ENCODE data around the gene FUOM.
A peak's percentile ranks its signal among the peaks of the same experiment; 100 is the strongest.
"Not testable (repeated sequence)": the region's sequence is repeated elsewhere in the genome, so short reads cannot be mapped to it uniquely, and the experiment has no call there.

Gene FUOM

DNA sequence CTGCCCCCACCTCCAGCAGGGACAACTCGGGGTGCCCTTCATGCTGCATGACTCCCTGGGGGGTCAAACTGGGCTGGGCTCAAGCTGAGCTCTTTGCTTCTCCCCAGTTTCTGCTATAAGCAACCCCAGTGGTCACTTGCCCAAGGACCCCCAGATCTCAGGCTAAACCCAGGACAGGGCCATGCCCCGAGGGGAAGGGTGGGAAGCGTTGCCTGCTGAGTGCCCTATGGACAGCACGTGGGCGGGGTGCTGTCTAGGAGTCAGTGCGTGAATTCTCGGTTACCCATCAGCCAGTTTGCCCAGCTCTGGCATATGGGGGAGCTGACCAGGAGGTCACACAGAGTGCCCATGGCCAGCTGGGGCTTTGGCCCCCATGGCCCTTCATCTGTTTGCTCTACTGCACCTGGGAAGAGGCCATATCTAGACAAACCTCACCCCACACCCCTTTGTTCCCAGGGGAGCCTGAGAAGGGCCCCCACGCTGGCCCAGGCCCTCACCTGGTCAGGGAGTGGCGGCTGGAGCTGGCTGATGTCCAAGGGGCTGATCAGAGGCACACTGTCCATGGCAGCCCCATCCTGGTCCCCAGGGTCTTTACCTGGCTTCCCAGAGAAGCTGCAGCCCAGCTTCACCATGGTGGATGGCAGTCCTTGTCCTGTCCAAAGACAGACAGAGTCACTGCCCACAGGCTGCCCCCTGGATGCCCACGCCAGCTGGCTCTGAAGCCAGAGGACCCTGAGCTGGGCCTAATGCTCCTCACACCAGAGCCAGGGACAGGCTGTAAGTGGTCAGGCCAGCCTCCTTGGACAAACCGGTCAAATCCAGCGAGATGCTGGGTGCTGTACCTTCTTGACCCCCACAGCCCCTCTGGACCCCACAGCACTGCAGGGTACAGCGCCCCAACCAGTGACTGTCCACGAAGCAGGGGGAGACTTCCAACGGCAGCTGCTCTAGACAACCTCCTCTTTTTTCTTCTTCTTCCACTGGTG is 29.2 kb downstream of the FUOM start:
- no peak for DNase-seq (ENCODE audit: low spot score)

DNA sequence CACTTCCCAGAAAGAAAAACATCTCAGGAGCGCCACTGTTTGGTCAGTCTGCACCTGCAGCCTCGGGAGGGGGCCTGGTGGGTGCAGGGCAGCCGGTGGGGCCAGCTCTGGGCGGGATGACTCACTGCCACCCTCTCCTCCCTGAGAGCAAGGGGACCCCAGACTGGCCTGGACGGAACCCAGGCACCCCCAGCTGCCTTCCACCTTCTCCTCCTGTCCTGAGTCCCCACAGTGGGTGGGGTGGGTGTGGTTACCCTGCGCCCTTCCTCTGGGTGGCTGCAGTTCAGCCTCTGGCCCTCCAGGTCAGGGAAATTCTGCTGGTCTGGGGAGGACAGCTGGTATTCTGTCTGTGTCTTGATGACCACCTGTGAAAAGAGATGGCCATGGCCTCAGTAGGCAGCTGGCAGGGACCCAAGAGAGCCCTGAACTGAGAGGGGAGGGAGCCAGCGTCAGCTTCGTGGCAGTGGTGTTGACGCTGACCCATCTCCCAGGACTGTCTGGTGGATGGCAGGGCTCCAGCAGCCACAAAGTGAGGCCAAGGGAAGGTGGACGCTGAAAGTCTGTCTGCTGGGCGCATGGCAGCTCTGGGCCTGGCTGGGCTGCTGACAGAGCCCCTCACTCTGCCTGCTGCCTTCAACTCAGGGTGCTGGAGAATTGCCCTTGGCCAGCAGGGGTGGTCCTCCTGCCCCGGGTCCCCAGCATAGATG is 30.0 kb downstream of the FUOM start:
- no peak for DNase-seq (ENCODE audit: low spot score)

DNA sequence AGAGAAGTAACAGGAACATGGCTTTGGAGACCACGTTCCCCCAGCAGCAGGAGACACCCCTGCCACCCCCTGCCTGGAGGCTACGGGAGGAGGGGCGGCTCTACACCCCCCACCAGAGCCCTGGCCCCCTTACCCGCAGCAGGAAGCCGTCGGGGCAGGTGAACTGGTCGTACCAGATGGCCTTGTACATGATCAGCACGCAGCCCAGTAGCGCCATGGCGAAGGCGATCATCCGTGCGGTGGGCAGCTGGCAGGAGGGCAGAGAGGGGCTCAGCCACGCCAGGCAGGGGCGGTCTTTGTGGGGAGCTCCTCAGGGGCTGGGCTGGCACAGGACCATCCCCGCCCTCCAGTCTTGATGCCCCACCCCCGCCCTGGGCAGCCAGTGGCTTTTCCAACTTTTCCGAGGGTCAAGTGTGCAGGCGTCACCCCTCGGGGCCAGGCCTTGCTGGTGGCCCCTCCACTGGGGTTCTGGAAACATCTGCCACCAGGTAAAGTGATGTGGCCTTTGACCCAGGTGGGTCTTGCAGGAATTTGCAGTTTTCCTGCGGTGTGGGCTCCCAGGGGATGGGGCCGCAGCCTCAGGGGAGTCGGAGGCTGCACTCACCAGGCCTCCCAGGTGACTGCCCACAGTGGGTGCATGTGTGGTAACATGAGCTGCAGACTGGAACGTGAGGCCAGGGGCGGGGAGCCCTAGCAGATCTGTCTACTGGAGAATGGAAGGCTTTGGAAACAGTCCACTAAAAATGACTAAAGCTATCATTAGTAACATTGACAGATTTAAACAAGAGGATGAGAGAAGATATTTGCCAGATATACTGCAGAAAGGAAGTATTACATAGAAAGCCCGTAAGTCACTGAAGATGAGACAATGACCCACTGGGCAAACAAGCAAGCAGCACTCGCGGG is 30.8 kb downstream of the FUOM start:
- no peak for DNase-seq (ENCODE audit: low spot score)

DNA sequence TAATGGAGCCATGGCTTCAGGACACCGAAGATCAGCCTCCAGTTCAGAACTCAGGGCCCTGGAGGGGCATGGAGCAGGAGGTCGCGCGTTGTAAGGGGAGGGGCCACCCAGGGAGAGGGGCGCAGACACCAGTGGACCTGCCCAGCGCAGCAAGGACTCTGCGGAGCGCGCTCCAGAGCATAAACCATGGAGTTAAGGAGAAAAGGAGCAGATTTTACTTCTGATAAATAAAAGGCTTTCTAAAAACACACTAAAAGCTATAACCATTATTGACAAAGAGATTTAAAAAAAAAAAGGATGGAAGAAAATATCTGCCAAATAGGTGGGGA is 31.6 kb downstream of the FUOM start:
- no peak for DNase-seq (ENCODE audit: low spot score)

DNA sequence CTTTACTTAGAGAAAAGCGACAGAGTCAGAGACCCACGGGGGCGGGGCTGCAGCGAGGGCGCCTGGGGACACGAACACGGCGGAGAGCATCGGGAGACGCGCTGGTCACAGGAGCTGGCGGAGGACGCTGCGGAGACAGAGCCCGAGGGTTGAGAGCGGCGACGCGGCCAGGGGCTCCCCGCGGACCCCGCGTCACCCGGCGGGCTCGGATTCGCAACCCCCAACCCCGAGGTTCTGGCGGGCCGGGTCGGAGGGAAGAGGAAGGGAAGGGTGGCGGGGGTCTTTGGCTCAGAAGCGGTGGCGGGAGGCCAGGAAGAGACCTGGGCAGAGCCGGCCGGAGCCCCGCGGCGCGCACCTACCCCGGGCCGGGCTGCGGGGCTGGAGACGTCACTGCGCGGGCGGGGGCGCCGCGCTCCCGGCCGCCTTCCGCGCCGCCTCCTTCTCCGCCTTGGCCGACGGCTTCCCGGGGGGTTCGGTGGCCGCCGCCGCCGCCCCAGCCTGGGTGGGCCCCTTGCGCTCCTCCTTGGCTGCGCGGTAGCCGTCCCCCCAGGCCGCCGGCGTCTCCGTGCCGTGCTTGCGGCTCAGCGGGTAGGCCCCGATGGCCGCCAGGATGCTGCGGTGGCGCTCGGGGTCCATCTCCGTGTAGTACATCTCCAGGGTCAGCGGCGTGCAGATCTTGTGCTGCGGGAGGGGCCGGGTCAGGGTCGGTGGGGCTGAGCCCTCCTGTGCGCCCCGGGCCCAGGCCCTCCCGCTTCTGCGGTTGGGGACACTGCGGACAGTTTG is 32.2 kb downstream of the FUOM start:
- no peak for DNase-seq (ENCODE audit: low spot score)

DNA sequence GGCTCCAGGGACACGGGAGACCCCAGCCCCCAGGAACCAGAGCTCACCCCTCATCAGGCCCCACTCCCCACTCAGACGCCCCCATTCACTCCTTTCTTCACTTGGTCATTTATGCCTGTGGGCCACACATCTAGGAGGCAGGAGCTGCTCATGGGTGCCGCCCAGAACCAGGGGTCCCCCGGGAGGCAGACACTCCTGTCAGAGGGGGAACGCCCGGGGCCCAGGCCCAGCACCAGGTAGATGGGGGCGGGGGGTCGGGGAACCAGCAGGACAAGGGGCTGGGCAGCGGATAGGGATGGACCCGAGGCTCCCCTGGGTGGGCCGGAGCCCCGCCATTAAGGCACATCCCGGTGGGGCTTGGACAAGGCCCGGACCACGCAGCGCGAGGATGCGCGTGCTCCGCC is 33.0 kb downstream of the FUOM start:
- DNase-seq (ENCODE audit: low spot score), result no peak

DNA sequence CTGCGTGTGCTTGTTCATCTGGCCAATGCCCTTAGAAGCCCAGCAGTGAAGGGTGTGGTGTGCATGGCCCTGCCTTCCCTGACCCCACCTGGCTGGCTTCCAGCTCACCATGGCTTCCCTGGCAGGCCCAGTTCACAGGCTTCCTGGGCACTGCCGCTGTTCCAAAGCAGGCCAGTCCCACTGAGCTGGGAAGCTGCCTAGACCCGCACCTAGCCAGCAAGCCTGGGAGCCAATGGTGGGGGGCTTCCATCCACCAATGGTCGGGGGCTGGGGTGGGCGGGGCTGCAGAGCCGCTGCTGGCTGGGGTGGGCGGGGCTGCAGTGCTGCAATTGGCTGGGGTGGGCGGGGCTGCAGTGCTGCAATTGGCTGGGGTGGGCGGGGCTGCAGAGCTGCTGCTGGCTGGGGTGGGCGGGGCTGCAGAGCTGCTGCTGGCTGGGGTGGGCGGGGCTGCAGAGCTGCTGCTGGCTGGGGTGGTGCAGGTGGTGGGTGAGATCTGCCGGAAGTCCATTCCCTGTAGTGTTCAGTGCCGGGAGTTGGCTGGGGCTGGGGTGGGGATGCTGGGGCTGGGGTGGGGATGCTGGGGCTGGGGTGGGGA is 33.5 kb downstream of the FUOM start:
- peak; percentile 63 for DNase-seq (ENCODE audit: low spot score)

DNA sequence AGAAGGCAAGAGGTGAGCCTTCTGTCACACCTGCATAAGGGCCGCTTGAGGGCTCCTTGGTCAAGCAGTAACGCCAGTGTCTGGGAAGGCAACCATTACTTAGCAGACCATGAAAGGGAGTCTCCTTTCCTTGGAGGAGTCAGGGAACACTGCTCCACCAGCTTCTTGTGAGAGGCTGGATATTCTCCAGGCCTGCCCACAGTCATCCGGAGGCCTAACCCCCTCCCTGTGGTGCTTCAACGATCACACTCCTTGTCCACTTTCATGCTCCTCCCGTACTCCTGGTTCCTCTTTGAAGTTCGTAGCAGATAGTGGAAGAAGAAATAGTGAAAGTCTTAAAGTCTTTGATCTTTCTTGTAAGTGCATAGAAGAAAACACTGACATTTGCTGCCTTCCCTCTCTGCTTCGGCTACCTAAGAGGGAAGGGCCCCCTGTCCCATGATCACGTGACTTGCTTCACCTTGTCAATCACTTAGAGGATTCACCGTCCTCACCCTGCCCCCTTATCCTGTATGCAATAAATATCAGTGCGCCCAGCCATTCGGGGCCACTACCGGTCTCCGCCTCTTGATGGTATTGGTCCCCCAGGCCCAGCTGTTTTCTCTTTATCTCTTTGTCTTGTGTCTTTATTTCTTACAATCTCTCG is 35.6 kb downstream of the FUOM start:
- DNase-seq (ENCODE audit: low spot score), result not testable (repeated sequence)

DNA sequence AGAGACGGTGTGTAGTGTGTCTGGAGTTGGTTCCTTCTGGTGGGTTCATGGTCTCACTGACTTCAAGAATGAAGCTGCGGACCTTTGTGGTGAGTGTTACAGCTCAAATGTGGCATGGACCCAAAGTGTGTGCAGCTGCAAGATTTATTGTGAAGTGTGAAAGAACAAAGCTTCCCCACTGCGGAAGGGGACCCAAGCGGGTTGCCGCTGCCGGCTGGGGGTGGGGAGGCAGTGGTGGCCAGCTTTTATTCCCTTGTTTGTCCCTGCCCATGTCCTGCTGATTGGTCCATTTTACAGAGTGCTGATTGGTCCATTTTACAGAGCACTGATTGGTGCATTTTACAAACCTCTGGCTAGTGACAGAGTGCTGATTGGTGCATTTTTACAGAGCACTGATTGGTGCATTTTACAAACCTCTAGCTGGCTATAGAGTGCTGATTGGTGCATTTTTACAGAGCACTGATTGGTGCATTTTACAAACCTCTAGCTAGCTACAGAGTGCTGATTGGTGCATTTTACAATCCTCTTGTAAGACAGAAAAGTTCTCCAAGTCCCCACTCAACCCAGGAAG is 36.9 kb downstream of the FUOM start:
- not testable (repeated sequence) for DNase-seq (ENCODE audit: low spot score)

DNA sequence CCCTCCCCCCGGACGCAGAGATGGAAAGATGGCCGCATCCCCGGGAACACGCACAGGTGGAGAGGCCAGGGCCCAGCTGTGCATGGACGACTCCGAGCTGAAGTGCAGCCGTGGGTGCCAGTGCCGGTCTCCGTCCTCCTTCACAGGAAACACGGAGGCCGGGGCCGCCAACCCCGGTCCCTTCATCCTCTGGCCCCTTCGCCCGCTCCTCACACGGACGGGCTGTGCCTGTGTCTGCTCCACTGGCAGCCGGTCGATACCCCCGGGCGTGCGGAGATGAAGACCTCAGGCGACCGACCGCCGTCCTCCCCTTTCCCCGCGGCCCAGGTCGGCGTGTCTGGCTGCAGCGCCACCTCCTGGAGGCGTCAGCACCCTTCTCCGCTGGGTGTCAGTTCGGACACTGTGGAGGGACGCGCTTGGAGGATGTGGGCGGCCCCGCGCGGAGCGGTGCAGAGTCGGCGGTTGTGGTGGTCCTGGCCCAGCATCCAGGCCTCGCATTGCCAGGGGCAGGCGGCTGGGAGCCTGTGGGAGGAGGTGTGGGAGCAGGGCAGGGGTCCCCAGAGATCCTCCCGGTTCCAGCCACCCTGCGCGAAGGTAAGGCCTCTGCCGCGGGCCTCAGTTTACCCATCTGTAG is 39.2 kb downstream of the FUOM start:
- peak; percentile 73 for DNase-seq (ENCODE audit: low spot score)

DNA sequence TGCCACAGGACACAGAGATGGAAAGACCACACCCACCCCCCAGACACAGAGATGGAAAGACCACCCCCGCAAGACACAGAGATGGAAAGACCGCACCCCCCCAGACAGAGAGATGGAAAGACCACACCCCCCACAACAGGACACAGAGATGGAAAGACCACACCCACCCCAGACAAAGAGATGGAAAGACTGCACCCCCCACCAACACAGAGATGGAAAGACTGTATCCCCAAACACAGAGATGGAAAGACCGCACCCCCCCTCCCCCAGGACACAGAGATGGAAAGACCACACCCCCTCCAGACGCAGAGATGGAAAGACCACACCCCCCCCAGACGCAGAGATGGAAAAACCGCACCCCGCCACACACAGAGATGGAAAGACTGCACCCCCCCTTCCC is 41.1 kb downstream of the FUOM start:
- no peak for DNase-seq (ENCODE audit: low spot score)

DNA sequence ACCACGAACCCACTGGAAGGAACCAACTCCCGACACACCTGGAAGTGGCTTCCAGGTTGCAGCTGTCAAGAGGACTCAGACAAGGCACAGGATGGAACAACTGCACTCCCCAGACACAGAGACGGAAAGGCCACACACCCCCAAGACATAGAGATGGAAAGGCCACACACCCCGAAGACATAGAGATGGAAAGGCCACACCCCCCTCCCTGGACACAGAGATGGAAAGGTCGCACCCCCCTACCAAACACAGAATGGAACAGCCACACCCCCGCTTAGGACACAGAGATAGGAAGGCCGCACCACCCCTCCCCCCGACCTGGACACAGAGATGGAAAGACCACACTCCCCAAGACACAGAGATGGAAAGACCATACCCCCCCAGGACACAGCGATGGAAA is 41.6 kb downstream of the FUOM start:
- DNase-seq (ENCODE audit: low spot score), result no peak

DNA sequence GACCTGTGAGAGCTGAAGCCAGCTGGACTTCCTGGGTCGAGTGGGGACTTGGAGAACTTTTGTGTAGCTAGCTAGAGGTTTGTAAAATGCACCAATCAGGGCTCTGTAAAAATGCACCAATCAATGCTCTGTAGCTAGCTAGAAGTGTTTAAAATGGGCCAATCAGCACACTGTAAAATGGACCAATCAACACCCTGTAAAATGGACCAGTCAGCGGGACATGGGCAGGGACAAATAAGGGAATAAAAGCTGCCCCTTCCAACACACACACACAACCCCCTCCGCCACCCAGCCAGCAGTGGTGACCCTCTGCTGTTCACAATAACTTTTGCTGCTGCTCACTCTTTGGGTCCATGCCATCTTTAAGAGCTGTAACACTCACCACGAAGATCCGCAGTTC is 42.0 kb downstream of the FUOM start:
- DNase-seq (ENCODE audit: low spot score), result no peak

DNA sequence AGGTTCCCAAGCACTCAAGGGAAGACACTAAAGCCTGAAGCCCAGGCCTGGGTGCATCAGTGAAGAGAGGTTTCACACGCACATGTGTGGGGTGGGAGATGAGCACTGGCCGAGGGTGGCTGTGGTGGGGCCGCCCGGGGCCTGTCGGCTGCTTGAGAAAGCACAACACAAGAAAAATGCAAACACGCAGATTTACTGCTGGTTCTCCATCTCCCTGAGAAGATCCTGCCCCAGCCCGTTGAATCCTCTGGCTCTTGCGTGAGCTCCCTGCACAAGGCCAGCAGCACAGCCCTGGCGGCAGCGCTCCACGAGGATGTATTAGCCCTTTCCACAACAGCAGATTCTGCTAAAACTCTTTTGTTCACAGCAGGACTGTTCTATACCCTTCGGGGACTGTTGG is 42.9 kb downstream of the FUOM start:
- DNase-seq (ENCODE audit: low spot score), result no peak

DNA sequence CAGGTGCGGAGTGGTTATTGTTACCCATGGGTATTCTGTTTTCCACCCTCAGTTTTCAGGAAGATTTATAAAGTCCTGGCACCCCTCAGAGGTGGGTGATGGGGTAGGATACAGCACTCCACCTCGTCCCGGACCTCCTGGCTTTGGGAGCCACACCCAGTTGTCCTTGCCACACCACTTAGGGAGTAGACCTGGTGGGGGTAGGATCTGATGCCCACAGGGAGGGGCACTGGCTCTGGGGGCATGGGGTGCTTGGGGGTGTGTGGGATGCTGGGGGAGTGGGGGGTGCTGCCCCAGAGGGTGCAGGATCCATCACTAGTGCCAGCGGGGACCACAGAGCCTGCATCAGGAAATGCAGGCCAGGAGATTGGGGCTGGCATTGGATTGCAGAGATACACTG is 44.6 kb downstream of the FUOM start:
- no peak for DNase-seq (ENCODE audit: low spot score)

DNA sequence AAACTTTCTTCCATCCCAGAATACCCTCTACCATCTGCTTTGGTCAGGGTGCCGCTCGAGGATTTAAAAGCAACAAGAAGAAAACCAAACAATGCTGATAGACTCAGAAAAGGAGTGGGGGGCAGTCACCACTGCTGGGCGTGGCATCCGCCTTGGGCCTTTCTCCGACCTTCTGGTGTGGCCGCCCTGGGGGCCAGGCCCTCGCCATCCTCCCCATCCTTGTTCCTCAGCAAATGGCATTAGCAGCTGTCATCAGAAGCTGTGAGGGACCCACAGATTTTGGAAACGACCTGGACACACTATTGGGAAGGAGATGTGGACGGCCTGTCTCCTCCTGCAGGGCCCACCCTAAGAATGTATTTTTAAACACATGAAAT is 45.1 kb downstream of the FUOM start:
- DNase-seq (ENCODE audit: low spot score), result no peak

DNA sequence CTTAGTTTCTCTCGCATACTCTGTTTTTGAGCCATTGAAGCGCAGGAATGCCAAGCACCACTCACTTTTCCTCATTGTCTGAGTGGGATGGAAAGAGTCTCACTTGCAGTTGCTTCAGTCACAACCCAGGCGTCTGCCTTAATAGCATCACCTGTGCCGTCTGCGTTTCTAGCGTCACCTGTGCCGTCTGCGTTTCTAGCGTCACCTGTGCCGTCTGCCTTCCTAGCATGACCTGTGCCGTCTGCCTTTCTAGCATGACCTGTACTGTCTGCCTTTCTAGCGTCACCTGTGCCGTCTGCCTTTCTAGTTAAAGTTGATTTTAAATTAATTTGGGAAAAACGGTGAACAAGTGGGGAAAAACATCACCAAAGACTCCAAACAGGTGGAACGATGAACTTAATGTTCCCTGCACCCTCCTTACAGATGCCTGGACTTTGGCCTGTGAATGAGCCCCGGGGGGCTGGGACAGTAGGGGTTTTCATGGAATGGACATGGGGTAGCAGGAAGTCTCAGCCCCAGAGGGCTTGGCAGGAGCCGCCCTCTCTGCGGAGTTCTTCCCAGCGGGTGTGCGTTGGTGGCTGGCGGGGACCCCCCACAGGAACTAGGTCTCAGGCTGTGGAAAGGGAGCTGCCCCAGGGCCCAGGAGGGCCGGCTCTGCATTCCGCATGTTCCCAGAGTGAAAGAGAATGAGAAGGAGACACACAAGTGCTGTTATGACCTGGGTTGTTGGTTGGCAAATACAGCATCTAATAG is 45.6 kb downstream of the FUOM start:
- DNase-seq (ENCODE audit: low spot score), result no peak

DNA sequence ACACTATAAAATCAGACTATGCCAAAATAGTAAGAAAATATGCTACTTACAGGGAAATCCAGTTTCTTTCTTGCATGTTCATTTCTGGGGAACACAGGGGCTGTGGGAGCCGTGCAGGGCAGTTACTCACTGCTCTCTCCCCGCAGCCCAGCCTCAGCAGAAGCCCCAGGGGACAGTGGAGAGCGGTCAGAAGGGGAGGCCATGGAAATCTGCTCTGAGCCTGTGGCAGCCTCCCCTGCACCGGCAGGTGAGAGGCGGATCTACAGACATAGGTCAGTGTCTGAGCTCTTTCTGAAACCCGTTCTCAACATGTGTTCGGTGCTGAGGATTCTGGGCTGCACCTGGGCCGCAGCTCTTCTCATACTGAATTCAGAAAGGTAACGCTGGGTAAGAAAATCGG is 46.2 kb downstream of the FUOM start:
- no peak for DNase-seq (ENCODE audit: low spot score)

DNA sequence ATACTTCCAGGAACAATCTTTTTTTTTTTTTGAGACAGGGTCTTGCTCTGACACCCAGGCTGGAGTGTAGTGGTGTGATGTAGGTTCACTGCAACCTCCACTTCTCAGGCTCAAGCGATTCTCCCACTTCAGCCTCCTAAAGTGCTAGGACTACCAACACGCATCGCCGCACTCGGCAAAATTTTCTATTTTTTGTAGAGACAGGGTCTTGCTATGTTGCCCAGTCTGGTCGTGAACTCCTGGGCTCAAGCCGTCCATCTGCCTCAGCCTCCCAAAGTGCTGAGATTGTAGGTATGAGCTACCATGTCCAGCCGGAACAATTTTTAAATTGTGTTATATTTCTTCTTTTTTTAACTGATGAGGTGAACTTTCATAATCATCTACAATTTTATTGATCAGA is 47.0 kb downstream of the FUOM start:
- no peak for DNase-seq (ENCODE audit: low spot score)
